ENCODE measurements around the gene RAPGEF4. TPM values are rescaled to one million over a fixed set of nuclear protein-coding genes. Genes with fewer than 3 reads are reported as not detected.

Gene RAPGEF4
- polyA plus RNA-seq, 3 donors = not detected

- Mint-ChIP-seq H3K27me3 (ENCODE audit: low read depth in 3 of 3) (peaks cover 5 to 8% (median 6%) of the 10 kb centered on the region in 3 donors), H3K27ac (no peak overlapping the region), H3K4me3 (no peak overlapping the region), H3K9me3 (peaks cover 0 to 6% (median 0%) of the 10 kb centered on the region in 7 donors), H3K36me3 (no peaks in the 10 kb centered on the region), H3K4me1 (peaks cover 6% of the 10 kb centered on the region)
- Histone ChIP-seq H3K4me3 (replicated peaks in 1 of 3; ENCODE audit: low read depth in 2 of 3, low read length in 3 of 3) (no peak overlapping the region), H2AFZ (ENCODE audit: insufficient read depth, low read depth, low read length, poor library complexity, severe bottlenecking) (no peak overlapping the region), H3K27me3 (ENCODE audit: control insufficient read depth in 2 of 2, insufficient read depth in 2 of 2, low read length in 2 of 2) (no peaks in the 10 kb centered on the region), H3K9me3 (replicated peaks in 1 of 2; ENCODE audit: control insufficient read depth in 1 of 2, insufficient read depth in 1 of 2, low read length in 2 of 2) (no peaks in the 10 kb centered on the region), H3K4me2 (replicated peaks; ENCODE audit: extremely low read depth, low read length, poor library complexity, severe bottlenecking) (no peak overlapping the region), H3K36me3 (replicated peaks in 1 of 2; ENCODE audit: control insufficient read depth in 1 of 2, insufficient read depth in 2 of 2, low read length in 2 of 2) (no peaks in the 10 kb centered on the region), H3K4me1 (ENCODE audit: control insufficient read depth in 1 of 2, insufficient read depth in 2 of 2, low read length in 2 of 2) (peaks cover 0 to 6% of the 10 kb centered on the region in 2 donors), H3K79me2 (ENCODE audit: insufficient read depth, low read length) (no peaks in the 10 kb centered on the region), H3K9ac (ENCODE audit: insufficient read depth, low read length, poor library complexity, severe bottlenecking) (no peak overlapping the region), H3K27ac (ENCODE audit: low read depth in 1 of 2, low read length in 2 of 2) (no peak overlapping the region), H4K20me1 (ENCODE audit: insufficient read depth, low read length) (no peaks in the 10 kb centered on the region)
- DNase-seq = no peak
- TF ChIP-seq CTCF (IDR thresholded peaks at IDR 0.05) = no peak
- intact Hi-C loops (cut with micrococcal nuclease) = loop anchor here in 1 of 2 donors (10.0 kb wide), 1 partner anchor 51 kb away; the partner anchor contains the start of gene MAP3K20
- 100% methylated on average over 2 of the region's 5 CpGs for WGBS (ENCODE audit: insufficient coverage)
These were observed 288.1 kb downstream of the RAPGEF4 start for GRCh38 chr2:173023718-173024117.

- peaks cover 0 to 6% (median 4%) of the 10 kb centered on the region in 3 donors for H3K27me3 Mint-ChIP-seq (ENCODE audit: low read depth in 3 of 3)
- no peaks in the 10 kb centered on the region for H3K36me3 Mint-ChIP-seq
- DNase-seq = no peak
- WGBS (ENCODE audit: insufficient coverage) = no CpG with 5 or more reads among the region's 1 CpG
- H3K9me3 Mint-ChIP-seq = peaks cover 0 to 6% (median 0%) of the 10 kb centered on the region in 7 donors
- Histone ChIP-seq H3K27ac (ENCODE audit: low read depth in 1 of 2, low read length in 2 of 2) (no peak overlapping the region), H3K9ac (ENCODE audit: insufficient read depth, low read length, poor library complexity, severe bottlenecking) (no peak overlapping the region), H2AFZ (ENCODE audit: insufficient read depth, low read depth, low read length, poor library complexity, severe bottlenecking) (no peak overlapping the region), H3K4me1 (ENCODE audit: control insufficient read depth in 1 of 2, insufficient read depth in 2 of 2, low read length in 2 of 2) (peaks cover 0 to 6% of the 10 kb centered on the region in 2 donors), H4K20me1 (ENCODE audit: insufficient read depth, low read length) (no peaks in the 10 kb centered on the region), H3K4me3 (replicated peaks in 1 of 3; ENCODE audit: low read depth in 2 of 3, low read length in 3 of 3) (no peak overlapping the region), H3K79me2 (ENCODE audit: insufficient read depth, low read length) (no peaks in the 10 kb centered on the region), H3K36me3 (replicated peaks in 1 of 2; ENCODE audit: control insufficient read depth in 1 of 2, insufficient read depth in 2 of 2, low read length in 2 of 2) (no peaks in the 10 kb centered on the region), H3K4me2 (replicated peaks; ENCODE audit: extremely low read depth, low read length, poor library complexity, severe bottlenecking) (no peak overlapping the region), H3K27me3 (ENCODE audit: control insufficient read depth in 2 of 2, insufficient read depth in 2 of 2, low read length in 2 of 2) (no peaks in the 10 kb centered on the region), H3K9me3 (replicated peaks in 1 of 2; ENCODE audit: control insufficient read depth in 1 of 2, insufficient read depth in 1 of 2, low read length in 2 of 2) (no peaks in the 10 kb centered on the region)
- no peak overlapping the region for H3K27ac Mint-ChIP-seq
- H3K4me3 Mint-ChIP-seq = no peak overlapping the region
- no peak for TF ChIP-seq CTCF (IDR thresholded peaks at IDR 0.05)
- intact Hi-C loops (cut with micrococcal nuclease) = loop anchor here in 1 of 2 donors (2.0 to 10.0 kb wide), 2 partner anchors 48 to 184 kb away; partner anchors contain the start of gene MAP3K20
- H3K4me1 Mint-ChIP-seq = peaks cover 6% of the 10 kb centered on the region
These were observed 290.8 kb downstream of the RAPGEF4 start for GRCh38 chr2:173026479-173026878.
